Measurements from ENCODE around the gene NR5A1.

NR5A1 gene

GRCh38 chr9:124506931-124507879 lies at the start of gene NR5A1:
NR5A1 (minus strand) TSS chr9:124507399; CDS start chr9:124503395, 4,004 bp downstream.
- DNase-seq (ENCODE audit: low spot score): no peak

- no peak for DNase-seq (ENCODE audit: low spot score)
These were observed 47.8 kb upstream of the NR5A1 start for GRCh38 chr9:124555043-124555442.

GRCh38 chr9:124553738-124554137 lies 46.5 kb upstream of the NR5A1 start:
- peak; percentile 88 for DNase-seq (ENCODE audit: low spot score)

GRCh38 chr9:124552273-124552605 lies 45.0 kb upstream of the NR5A1 start:
- no peak for DNase-seq (ENCODE audit: low spot score)

- peak; percentile 84 for DNase-seq (ENCODE audit: low spot score)
These were observed 44.5 kb upstream of the NR5A1 start for GRCh38 chr9:124551472-124552272.

GRCh38 chr9:124550072-124550471 lies 42.9 kb upstream of the NR5A1 start:
- no peak for DNase-seq (ENCODE audit: low spot score)

- DNase-seq (ENCODE audit: low spot score): no peak
These were observed 41.8 kb upstream of the NR5A1 start for GRCh38 chr9:124549016-124549415.

GRCh38 chr9:124544535-124544934 lies 37.3 kb upstream of the NR5A1 start:
- no peak for DNase-seq (ENCODE audit: low spot score)

- no peak for DNase-seq (ENCODE audit: low spot score)
These were observed 34.6 kb upstream of the NR5A1 start for GRCh38 chr9:124541824-124542223.

GRCh38 chr9:124537926-124538325 lies 30.7 kb upstream of the NR5A1 start:
- no peak for DNase-seq (ENCODE audit: low spot score)

- DNase-seq (ENCODE audit: low spot score): no peak
These were observed 28.6 kb upstream of the NR5A1 start for GRCh38 chr9:124535846-124536245.

GRCh38 chr9:124532897-124533296 lies 25.7 kb upstream of the NR5A1 start:
- no peak for DNase-seq (ENCODE audit: low spot score)

- DNase-seq (ENCODE audit: low spot score): no peak
These were observed 23.9 kb upstream of the NR5A1 start for GRCh38 chr9:124531115-124531514.

GRCh38 chr9:124530246-124530645 lies 23.0 kb upstream of the NR5A1 start:
- DNase-seq (ENCODE audit: low spot score): no peak

GRCh38 chr9:124527781-124528180 lies 20.6 kb upstream of the NR5A1 start:
- peak; percentile 65 for DNase-seq (ENCODE audit: low spot score)

GRCh38 chr9:124526174-124526573 lies 19.0 kb upstream of the NR5A1 start:
- DNase-seq (ENCODE audit: low spot score): no peak

- no peak for DNase-seq (ENCODE audit: low spot score)
These were observed 15.2 kb upstream of the NR5A1 start for GRCh38 chr9:124522121-124523098.

GRCh38 chr9:124521142-124521541 lies 13.9 kb upstream of the NR5A1 start:
- DNase-seq (ENCODE audit: low spot score): no peak

- no peak for DNase-seq (ENCODE audit: low spot score)
These were observed 13.0 kb upstream of the NR5A1 start for GRCh38 chr9:124520206-124520596.

GRCh38 chr9:124518116-124518515 lies 10.9 kb upstream of the NR5A1 start:
- DNase-seq (ENCODE audit: low spot score): no peak

GRCh38 chr9:124517600-124517999 lies 10.4 kb upstream of the NR5A1 start:
- no peak for DNase-seq (ENCODE audit: low spot score)

GRCh38 chr9:124514874-124515273 lies 7.7 kb upstream of the NR5A1 start:
- DNase-seq (ENCODE audit: low spot score): no peak

Measured in kidney tubule cell (primary cell).